ENCODE data around the gene MLEC. TPM values are rescaled to one million over a fixed set of nuclear protein-coding genes. Genes with fewer than 3 reads are reported as not detected.

Gene MLEC
- total RNA-seq, 3 donors from 2014 or later (not counting 1 experiment from before 2014, with no cell fraction given): 47.4 to 52.8 (median 49.6) TPM

DNA sequence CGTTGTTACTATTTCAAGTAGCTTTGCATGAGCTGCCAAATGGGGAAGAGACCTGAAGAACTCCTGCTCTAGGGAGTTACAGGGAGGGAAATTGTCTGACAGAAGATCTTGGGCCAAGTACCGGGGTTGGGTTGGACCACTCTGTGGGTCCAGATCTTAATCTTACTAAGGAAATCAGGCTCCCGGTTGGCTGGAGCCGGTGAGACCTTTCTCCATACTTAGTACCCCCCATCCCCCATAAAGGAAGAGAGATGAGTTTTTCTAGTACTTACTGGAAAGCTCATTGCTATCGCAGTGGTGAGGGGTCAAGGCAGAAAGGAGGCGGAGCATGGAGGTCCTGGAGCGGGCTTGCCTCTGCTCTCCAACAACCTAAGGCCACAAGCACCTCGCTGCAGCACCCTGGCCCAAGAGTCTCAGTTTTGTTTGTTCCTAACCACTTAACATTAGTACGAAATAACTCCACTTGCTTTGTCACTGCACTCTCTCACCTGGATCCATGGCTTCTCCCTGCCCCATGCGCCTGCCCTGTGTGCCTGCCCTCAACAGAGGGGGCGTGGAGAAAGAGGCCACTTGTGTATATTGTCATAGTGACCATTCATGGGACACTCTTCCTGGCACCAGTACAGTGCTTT lies 16.5 kb downstream of the MLEC start:
- Histone ChIP-seq H3K36me3 (ENCODE audit: control insufficient read depth, insufficient read depth, low read length) (peaks cover 38% of the 10 kb centered on the region), H3K4me1 (ENCODE audit: control insufficient read depth, insufficient read depth, low read length) (no peaks in the 10 kb centered on the region), H3K4me3 (ENCODE audit: low read length) (no peak overlapping the region), H3K27me3 (ENCODE audit: control insufficient read depth, insufficient read depth, low read length) (no peaks in the 10 kb centered on the region), H3K9me3 (ENCODE audit: control insufficient read depth, insufficient read depth, low read length) (no peaks in the 10 kb centered on the region), H3K27ac (ENCODE audit: low read length) (no peak overlapping the region)
- WGBS (ENCODE audit: insufficient coverage): 89% methylated on average over 9 of the region's 11 CpGs
- ATAC-seq (no peak), DNase-seq (no peak)
- intact Hi-C loops (cut with micrococcal nuclease): no loop called here
- Mint-ChIP-seq H3K27me3 (ENCODE audit: low read depth in 2 of 2) (no peaks in the 10 kb centered on the region), H3K4me3 (no peak overlapping the region), H3K4me1 (no peaks in the 10 kb centered on the region), H3K9me3 (no peaks in the 10 kb centered on the region), H3K27ac (no peak overlapping the region), H3K36me3 (no peaks in the 10 kb centered on the region)
- TF ChIP-seq, protein P1, sequence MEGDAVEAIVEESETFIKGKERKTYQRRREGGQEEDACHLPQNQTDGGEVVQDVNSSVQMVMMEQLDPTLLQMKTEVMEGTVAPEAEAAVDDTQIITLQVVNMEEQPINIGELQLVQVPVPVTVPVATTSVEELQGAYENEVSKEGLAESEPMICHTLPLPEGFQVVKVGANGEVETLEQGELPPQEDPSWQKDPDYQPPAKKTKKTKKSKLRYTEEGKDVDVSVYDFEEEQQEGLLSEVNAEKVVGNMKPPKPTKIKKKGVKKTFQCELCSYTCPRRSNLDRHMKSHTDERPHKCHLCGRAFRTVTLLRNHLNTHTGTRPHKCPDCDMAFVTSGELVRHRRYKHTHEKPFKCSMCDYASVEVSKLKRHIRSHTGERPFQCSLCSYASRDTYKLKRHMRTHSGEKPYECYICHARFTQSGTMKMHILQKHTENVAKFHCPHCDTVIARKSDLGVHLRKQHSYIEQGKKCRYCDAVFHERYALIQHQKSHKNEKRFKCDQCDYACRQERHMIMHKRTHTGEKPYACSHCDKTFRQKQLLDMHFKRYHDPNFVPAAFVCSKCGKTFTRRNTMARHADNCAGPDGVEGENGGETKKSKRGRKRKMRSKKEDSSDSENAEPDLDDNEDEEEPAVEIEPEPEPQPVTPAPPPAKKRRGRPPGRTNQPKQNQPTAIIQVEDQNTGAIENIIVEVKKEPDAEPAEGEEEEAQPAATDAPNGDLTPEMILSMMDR (IDR thresholded peaks at IDR 0.05): no peak

DNA sequence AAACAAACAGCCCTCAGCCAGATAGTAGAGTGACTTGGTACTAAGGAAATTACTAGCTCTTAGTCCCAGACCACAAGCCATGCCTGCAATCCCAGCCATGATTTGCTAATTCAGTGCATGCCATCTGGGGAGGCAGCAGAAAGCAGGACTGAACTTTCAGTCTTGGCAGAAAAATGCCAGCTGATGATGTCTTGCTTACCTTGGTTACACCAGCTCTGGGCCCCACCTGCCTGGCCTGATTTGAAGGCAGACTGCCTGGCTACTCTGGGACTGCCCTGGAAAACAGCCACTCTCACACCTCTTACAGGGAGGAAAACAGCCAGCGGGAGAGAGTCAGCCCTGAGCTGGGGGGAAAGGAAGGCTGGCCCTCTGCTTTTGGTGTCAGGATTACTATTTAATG lies 18.7 kb downstream of the MLEC start:
- H3K27me3 Mint-ChIP-seq (ENCODE audit: low read depth in 2 of 2): no peaks in the 10 kb centered on the region
- WGBS (ENCODE audit: insufficient coverage): no CpG with 5 or more reads among the region's 1 CpG
- Histone ChIP-seq H3K4me3 (ENCODE audit: low read length) (no peak overlapping the region), H3K36me3 (ENCODE audit: control insufficient read depth, insufficient read depth, low read length) (peaks cover 18% of the 10 kb centered on the region), H3K9me3 (ENCODE audit: control insufficient read depth, insufficient read depth, low read length) (no peaks in the 10 kb centered on the region), H3K27me3 (ENCODE audit: control insufficient read depth, insufficient read depth, low read length) (no peaks in the 10 kb centered on the region), H3K27ac (ENCODE audit: low read length) (no peak overlapping the region), H3K4me1 (ENCODE audit: control insufficient read depth, insufficient read depth, low read length) (peaks cover 8% of the 10 kb centered on the region)
- H3K4me1 Mint-ChIP-seq: peaks cover 6 to 7% of the 10 kb centered on the region in 2 donors
- H3K4me3 Mint-ChIP-seq: no peak overlapping the region
- ATAC-seq: no peak
- TF ChIP-seq, protein P1 (IDR thresholded peaks at IDR 0.05): no peak
- intact Hi-C loops (cut with micrococcal nuclease): no loop called here
- DNase-seq: no peak
- H3K9me3 Mint-ChIP-seq: no peaks in the 10 kb centered on the region
- H3K27ac Mint-ChIP-seq: no peak overlapping the region
- no peaks in the 10 kb centered on the region for H3K36me3 Mint-ChIP-seq

DNA sequence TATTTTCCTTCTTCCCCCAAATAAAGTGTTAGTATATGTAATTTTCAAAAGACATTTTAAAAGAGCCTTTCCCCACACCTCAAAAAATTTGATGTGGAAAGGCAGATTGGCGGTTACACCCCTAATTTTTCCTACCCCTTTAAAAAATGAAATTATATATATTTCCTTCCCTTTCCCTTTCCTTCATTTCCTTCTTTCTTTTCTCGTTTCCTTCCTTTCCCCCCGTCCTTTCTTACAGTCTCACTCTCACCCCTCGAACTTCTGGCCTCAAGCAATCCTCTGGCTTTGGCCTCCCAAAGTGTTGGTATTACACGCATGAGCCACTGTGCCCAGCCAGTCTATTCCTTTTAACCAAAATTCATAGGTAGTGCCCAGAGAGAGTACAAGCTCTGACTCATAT lies 19.1 kb downstream of the MLEC start:
- peaks cover 15% of the 10 kb centered on the region for H3K36me3 ChIP-seq (ENCODE audit: control insufficient read depth, insufficient read depth, low read length)
- no peaks in the 10 kb centered on the region for H3K9me3 ChIP-seq (ENCODE audit: control insufficient read depth, insufficient read depth, low read length)
- intact Hi-C loops (cut with micrococcal nuclease): no loop called here
- WGBS (ENCODE audit: insufficient coverage): 79% methylated on average over 5 of the region's 5 CpGs
- Mint-ChIP-seq H3K27me3 (ENCODE audit: low read depth in 2 of 2) (no peaks in the 10 kb centered on the region), H3K9me3 (no peaks in the 10 kb centered on the region), H3K4me3 (no peak overlapping the region), H3K36me3 (no peaks in the 10 kb centered on the region), H3K27ac (no peak overlapping the region), H3K4me1 (peaks cover 7 to 10% of the 10 kb centered on the region in 2 donors)
- no peaks in the 10 kb centered on the region for H3K27me3 ChIP-seq (ENCODE audit: control insufficient read depth, insufficient read depth, low read length)
- no peak overlapping the region for H3K27ac ChIP-seq (ENCODE audit: low read length)
- peaks cover 12% of the 10 kb centered on the region for H3K4me1 ChIP-seq (ENCODE audit: control insufficient read depth, insufficient read depth, low read length)
- H3K4me3 ChIP-seq (ENCODE audit: low read length): no peak overlapping the region
- ATAC-seq (no peak), DNase-seq (no peak)
- TF ChIP-seq, protein P1 (IDR thresholded peaks at IDR 0.05): no peak

DNA sequence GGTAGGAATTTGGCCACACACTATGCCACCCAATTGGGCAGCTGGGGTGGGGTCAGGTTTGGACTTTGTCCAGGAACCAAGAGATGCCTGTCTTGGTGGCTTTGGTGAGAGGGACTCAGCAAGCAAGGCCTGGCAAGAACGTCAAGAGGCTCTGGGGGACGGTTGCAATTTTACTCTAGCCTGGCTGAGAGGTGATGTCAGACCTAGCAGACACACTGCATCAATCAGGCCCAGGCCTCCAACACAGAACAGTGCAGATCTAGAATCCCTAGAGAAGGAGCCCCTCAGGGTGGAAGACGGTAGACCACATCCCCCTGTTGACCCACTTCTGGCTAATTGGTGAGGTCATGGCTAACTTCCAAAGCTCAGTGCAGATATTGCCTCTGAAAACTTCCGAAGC lies 21.7 kb downstream of the MLEC start:
- 53% methylated on average over 4 of the region's 4 CpGs for WGBS (ENCODE audit: insufficient coverage)
- intact Hi-C loops (cut with micrococcal nuclease): no loop called here
- ATAC-seq (no peak), DNase-seq (no peak)
- Mint-ChIP-seq H3K36me3 (no peaks in the 10 kb centered on the region), H3K9me3 (no peaks in the 10 kb centered on the region), H3K27me3 (ENCODE audit: low read depth in 2 of 2) (no peaks in the 10 kb centered on the region), H3K4me3 (no peak overlapping the region), H3K4me1 (peaks cover 20 to 22% of the 10 kb centered on the region in 2 donors), H3K27ac (no peak overlapping the region)
- Histone ChIP-seq H3K27ac (ENCODE audit: low read length) (no peak overlapping the region), H3K4me3 (ENCODE audit: low read length) (no peak overlapping the region), H3K9me3 (ENCODE audit: control insufficient read depth, insufficient read depth, low read length) (no peaks in the 10 kb centered on the region), H3K4me1 (ENCODE audit: control insufficient read depth, insufficient read depth, low read length) (peaks cover 19% of the 10 kb centered on the region), H3K36me3 (ENCODE audit: control insufficient read depth, insufficient read depth, low read length) (no peaks in the 10 kb centered on the region), H3K27me3 (ENCODE audit: control insufficient read depth, insufficient read depth, low read length) (no peaks in the 10 kb centered on the region)
- TF ChIP-seq, protein P1 (IDR thresholded peaks at IDR 0.05): no peak

All from natural killer cell (primary cell).